A549 (cell line): Measurements from ENCODE around the gene ARPC1A.

ENCODE experiments used
- EP300 ChIP-seq, 2 experiments: fragments of >200 bp; sonication (Bioruptor Twin); formaldehyde crosslinking; IDR thresholded peaks; 2 replicates in 1 of 2; 3 replicates in 1 of 2; pipeline ENCODE4 v1.6.1; 2016 to 2017
- MAX ChIP-seq: IDR thresholded peaks from 2 replicates; pipeline ENCODE4 v1.6.1; 2012
- MAZ ChIP-seq: fragments of 150-350 bp; IDR thresholded peaks from 2 replicates; pipeline ENCODE4 v1.6.1; 2014; ENCODE audit warnings: antibody characterized with exemption, low read depth, low read length, borderline replicate concordance
- POLR2A ChIP-seq: IDR thresholded peaks from 2 replicates; pipeline ENCODE4 v1.6.1; 2012; ENCODE audit warnings: mild to moderate bottlenecking, low read length
- REST ChIP-seq: fragments of 200-600 bp; sonication (generic); IDR thresholded peaks from 2 replicates; pipeline ENCODE4 v1.6.1; 2016; ENCODE audit warnings: antibody characterized with exemption, mild to moderate bottlenecking, moderate library complexity
- TF ChIP-seq, protein P1 (sequence below): fragments of 150-350 bp; IDR thresholded peaks from 2 replicates; pipeline ENCODE4 v1.6.1; 2014; ENCODE audit warnings: low read depth, mild to moderate bottlenecking, low read length

GRCh38 chr7:99368750-99369389 is 43.2 kb downstream of the ARPC1A start:
- TF ChIP-seq, protein P1, sequence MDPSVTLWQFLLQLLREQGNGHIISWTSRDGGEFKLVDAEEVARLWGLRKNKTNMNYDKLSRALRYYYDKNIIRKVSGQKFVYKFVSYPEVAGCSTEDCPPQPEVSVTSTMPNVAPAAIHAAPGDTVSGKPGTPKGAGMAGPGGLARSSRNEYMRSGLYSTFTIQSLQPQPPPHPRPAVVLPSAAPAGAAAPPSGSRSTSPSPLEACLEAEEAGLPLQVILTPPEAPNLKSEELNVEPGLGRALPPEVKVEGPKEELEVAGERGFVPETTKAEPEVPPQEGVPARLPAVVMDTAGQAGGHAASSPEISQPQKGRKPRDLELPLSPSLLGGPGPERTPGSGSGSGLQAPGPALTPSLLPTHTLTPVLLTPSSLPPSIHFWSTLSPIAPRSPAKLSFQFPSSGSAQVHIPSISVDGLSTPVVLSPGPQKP, result no peak
- TF ChIP-seq EP300 (IDR thresholded peaks at IDR 0.05), result no peak
- TF ChIP-seq MAX, result no peak
- TF ChIP-seq REST, result no peak
- no peak for TF ChIP-seq POLR2A
- no peak for TF ChIP-seq MAZ
